Duodenal mucosa (tissue), 2 donors: ENCODE measurements around the gene TLR3.
"Not testable (repeated sequence)": the region's sequence is repeated elsewhere in the genome, so short reads cannot be mapped to it uniquely, and the experiment has no call there.

Source experiments
- H3K27ac ChIP-seq: one replicate; pipeline ENCODE4 v1.7.0; 2013; ENCODE audit warnings: low read depth, low read length
- H3K27me3 ChIP-seq, 2 donors: one replicate each; pipeline ENCODE4 v1.7.0; 2013; ENCODE audit warnings: low read length in 2 of 2, control low read depth in 1 of 2; ENCODE audit not compliant: insufficient read depth in 2 of 2, control insufficient read depth in 1 of 2
- H3K36me3 ChIP-seq, 2 donors: one replicate each; pipeline ENCODE4 v1.7.0; 2013; ENCODE audit warnings: low read length in 2 of 2, control low read depth in 1 of 2; ENCODE audit not compliant: insufficient read depth in 2 of 2, control insufficient read depth in 1 of 2
- H3K4me1 ChIP-seq, 2 donors: one replicate each; pipeline ENCODE4 v1.7.0; 2013; ENCODE audit warnings: low read length in 2 of 2, control low read depth in 1 of 2; ENCODE audit not compliant: insufficient read depth in 2 of 2, control insufficient read depth in 1 of 2
- H3K4me3 ChIP-seq, 2 donors: one replicate each; pipeline ENCODE4 v1.7.0; 2013; ENCODE audit warnings: low read length in 2 of 2, low read depth in 1 of 2
- H3K9ac ChIP-seq, 2 donors: one replicate each; pipeline ENCODE4 v1.7.0; 2013; ENCODE audit warnings: low read length in 2 of 2, low read depth in 1 of 2
- H3K9me3 ChIP-seq, 2 donors: one replicate each; pipeline ENCODE4 v1.7.0; 2013; ENCODE audit warnings: low read length in 2 of 2, control low read depth in 1 of 2; ENCODE audit not compliant: control insufficient read depth in 1 of 2

TLR3 gene

GRCh38 chr4:186029571-186030398 lies 39.2 kb upstream of the TLR3 start:
- peaks cover 4 to 13% of the 10 kb centered on the region in 2 donors for H3K9me3 ChIP-seq
- H3K4me1 ChIP-seq: peaks cover 0 to 6% of the 10 kb centered on the region in 2 donors
- H3K27ac ChIP-seq: no peak overlapping the region
- H3K36me3 ChIP-seq: no peaks in the 10 kb centered on the region
- peak overlapping the region in 1 of 2 donors; percentile 16 for H3K4me3 ChIP-seq
- H3K27me3 ChIP-seq: peaks cover 0 to 2% of the 10 kb centered on the region in 2 donors
- H3K9ac ChIP-seq: no peak overlapping the region

- H3K9ac ChIP-seq: no peak overlapping the region
- H3K9me3 ChIP-seq: peaks cover 8 to 17% of the 10 kb centered on the region in 2 donors
- H3K4me3 ChIP-seq: no peak overlapping the region
- H3K4me1 ChIP-seq: peaks cover 0 to 6% of the 10 kb centered on the region in 2 donors
- H3K27ac ChIP-seq: no peak overlapping the region
- H3K27me3 ChIP-seq: peaks cover 0 to 2% of the 10 kb centered on the region in 2 donors
- H3K36me3 ChIP-seq: no peaks in the 10 kb centered on the region
These were observed 38.6 kb upstream of the TLR3 start for GRCh38 chr4:186030399-186030775.

GRCh38 chr4:186030795-186031194 lies 38.2 kb upstream of the TLR3 start:
- no peak overlapping the region for H3K9ac ChIP-seq
- H3K4me1 ChIP-seq: peaks cover 0 to 6% of the 10 kb centered on the region in 2 donors

GRCh38 chr4:186032259-186032658 lies 36.7 kb upstream of the TLR3 start:
- Histone ChIP-seq H3K36me3 (no peaks in the 10 kb centered on the region), H3K4me1 (peaks cover 0 to 6% of the 10 kb centered on the region in 2 donors), H3K27me3 (peaks cover 0 to 2% of the 10 kb centered on the region in 2 donors), H3K4me3 (no peak overlapping the region), H3K27ac (no peak overlapping the region), H3K9ac (no peak overlapping the region), H3K9me3 (peaks cover 8 to 13% of the 10 kb centered on the region in 2 donors)

More at GRCh38 chr4:186030795-186031194, 38.2 kb upstream of the TLR3 start:
- Histone ChIP-seq H3K4me3 (no peak overlapping the region), H3K36me3 (no peaks in the 10 kb centered on the region), H3K27me3 (peaks cover 0 to 2% of the 10 kb centered on the region in 2 donors), H3K9me3 (peaks cover 8 to 17% of the 10 kb centered on the region in 2 donors), H3K27ac (no peak overlapping the region)

- H3K27me3 ChIP-seq: peaks cover 0 to 2% of the 10 kb centered on the region in 2 donors
- H3K27ac ChIP-seq: no peak overlapping the region
- H3K9ac ChIP-seq: no peak overlapping the region
- no peak overlapping the region for H3K4me3 ChIP-seq
- H3K9me3 ChIP-seq: peaks cover 8 to 12% of the 10 kb centered on the region in 2 donors
- no peaks in the 10 kb centered on the region for H3K36me3 ChIP-seq
- H3K4me1 ChIP-seq: peaks cover 0 to 6% of the 10 kb centered on the region in 2 donors
These were observed 35.9 kb upstream of the TLR3 start for GRCh38 chr4:186033027-186033426.

DNA sequence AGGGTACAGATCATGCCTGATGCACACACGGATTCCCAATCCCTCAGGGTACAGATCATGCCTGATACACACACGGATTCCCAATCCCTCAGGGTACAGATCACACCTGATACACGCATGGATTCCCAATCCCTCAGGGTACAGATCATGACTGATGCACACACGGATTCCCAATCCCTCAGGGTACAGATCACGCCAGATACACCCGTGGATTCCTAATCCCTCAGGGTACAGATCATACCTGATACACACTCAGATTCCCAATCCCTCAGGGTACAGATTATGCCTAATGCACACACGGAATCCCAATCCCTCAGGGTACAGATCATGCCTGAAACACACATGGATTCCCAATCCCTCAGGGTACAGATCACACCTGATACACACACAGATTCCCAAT lies 34.3 kb upstream of the TLR3 start:
- not testable (repeated sequence) for H3K9ac ChIP-seq, H3K36me3 ChIP-seq, H3K27ac ChIP-seq, H3K27me3 ChIP-seq, H3K4me3 ChIP-seq, H3K4me1 ChIP-seq
- H3K9me3 ChIP-seq: peaks cover 8 to 12% of the 10 kb centered on the region in 2 donors

DNA sequence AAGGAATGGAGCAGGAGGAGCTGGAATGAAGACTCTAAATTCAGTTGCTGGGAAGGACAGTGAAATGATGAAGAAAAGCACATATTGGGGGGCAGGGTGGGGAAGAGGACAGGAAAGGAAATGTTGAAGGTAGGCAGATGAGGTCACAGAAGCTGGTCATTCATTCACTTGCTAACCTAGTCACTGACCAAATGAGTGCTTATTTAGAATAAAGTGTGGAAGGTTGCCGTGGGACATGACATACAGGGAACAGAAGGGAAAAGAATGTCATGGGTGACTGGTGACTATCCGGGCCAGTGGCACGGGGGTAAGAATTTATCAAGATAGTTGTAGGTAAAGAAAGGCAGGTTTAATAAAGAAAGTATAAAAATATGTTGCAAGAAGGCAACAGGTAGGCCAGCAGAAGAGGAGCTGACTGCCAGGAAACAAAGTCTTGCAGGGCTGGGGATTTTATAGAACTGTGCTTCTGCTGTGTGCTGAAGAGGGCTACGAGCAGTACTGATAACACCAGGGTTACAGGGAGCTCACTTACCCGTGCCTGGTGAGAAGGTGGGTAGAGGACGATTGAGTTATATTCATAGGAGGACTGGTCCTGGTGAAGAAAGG lies 31.9 kb upstream of the TLR3 start:
- Histone ChIP-seq H3K9ac (no peak overlapping the region), H3K27ac (no peak overlapping the region), H3K4me1 (no peaks in the 10 kb centered on the region), H3K4me3 (no peak overlapping the region), H3K9me3 (peaks cover 8 to 12% of the 10 kb centered on the region in 2 donors), H3K36me3 (no peaks in the 10 kb centered on the region), H3K27me3 (peaks cover 0 to 5% of the 10 kb centered on the region in 2 donors)

DNA sequence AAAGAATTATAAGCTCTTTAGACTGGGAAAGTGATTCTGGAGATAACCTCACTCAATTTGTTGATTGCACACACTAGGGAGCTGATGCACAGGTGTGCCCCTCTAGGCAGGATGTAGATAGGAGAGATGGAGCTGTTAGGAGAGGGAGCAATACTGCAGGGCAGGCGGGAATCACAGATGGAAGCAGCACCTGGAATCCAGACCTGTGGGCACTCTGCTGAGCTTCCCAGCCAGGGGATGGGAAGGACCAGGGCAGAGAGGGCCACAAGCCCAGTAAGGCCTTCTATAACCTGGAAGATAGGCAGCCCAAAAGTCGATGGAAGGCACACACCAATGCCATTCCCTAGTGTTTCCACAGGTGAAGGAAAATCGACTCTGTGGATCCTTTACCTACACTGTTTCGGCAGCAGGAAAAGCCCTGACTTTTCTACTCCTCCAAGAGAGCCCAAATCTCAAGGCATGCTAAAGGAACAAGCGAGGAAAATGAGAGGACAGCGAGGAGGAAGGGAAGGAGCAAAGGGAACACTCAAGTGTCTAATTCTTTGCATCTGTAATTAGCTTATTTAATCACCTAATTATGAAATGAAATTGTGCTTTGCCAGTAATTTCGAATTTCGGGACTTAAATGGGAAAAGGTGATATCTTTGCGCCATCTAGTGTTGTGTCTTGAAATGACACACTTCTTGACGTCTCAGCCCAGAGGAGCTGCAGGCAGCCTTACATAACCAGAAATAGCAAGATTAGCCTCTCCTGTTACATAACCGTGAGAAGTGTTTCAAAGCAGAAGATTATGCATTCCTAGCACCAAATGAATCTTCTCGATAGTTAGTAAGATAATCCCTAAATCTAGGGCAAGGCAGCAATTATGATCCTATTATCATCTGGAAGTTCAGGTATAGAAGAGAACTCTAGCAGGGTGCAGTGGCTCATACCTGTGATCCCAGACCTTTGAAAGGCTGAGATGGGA lies 31.0 kb upstream of the TLR3 start:
- Histone ChIP-seq H3K9ac (no peak overlapping the region), H3K27me3 (peaks cover 0 to 5% of the 10 kb centered on the region in 2 donors), H3K9me3 (peaks cover 8 to 12% of the 10 kb centered on the region in 2 donors), H3K36me3 (no peaks in the 10 kb centered on the region), H3K4me1 (no peaks in the 10 kb centered on the region), H3K4me3 (no peak overlapping the region), H3K27ac (no peak overlapping the region)

- Histone ChIP-seq H3K9ac (no peak overlapping the region), H3K27me3 (peaks cover 0 to 5% of the 10 kb centered on the region in 2 donors), H3K36me3 (no peaks in the 10 kb centered on the region), H3K27ac (no peak overlapping the region), H3K9me3 (peaks cover 5% of the 10 kb centered on the region in 2 donors), H3K4me1 (no peaks in the 10 kb centered on the region), H3K4me3 (no peak overlapping the region)
These were observed 29.3 kb upstream of the TLR3 start for GRCh38 chr4:186039697-186040096.
